Activated CD4-positive, alpha-beta T cell treated with anti-CD3 and anti-CD28 coated beads, Interleukin-2, amount 50 U/mL, for 4 hours (primary cell): ENCODE measurements around the gene CRACR2A.

Experiments
- DNase-seq, 2 experiments: peaks; one replicate each; pipeline ENCODE4 v3.0.0-alpha.2; 2020

CRACR2A gene

DNA sequence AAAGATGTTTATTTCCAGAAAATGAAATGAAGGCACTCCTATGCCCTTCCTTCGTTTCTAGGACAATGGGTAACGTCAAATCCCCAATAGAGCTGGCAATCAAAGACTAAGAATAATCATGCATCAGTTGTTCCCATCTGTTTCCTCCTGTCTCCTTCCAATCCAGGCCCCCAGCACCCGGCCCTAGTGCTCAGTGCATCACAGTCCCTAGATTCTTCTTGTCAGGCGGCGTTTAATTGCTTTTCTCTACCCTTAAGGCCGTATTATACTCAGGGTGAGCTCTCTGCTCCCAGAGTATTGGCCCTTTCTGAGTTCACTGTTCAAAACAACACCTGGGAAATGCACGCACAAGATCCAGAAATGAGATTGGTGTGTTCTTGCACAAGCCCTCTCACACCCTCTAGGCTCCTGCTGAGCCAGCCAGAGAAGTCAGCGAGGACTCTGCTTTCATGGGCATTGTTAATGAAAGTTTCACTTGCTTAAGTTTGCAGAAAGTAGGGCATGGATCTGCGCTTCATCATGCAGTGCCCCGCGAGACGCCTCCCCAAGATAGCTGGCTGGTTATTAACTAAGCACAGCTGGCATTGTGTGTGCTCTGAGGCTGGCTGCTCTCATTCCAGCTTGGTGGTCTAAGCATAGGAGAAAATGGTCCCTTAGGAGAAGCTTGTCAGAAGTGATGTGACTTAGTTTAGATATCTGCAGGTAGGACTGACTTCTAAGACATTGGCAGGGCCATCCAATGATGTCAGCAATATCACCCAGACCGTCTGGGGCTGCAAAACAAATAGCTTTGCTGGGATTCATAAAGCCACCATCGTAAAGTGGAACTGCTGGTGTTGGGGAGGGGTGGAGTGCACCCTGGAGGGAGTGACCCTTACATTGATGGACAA, 28.7 kb downstream of the CRACR2A start:
- DNase-seq: no peak

DNA sequence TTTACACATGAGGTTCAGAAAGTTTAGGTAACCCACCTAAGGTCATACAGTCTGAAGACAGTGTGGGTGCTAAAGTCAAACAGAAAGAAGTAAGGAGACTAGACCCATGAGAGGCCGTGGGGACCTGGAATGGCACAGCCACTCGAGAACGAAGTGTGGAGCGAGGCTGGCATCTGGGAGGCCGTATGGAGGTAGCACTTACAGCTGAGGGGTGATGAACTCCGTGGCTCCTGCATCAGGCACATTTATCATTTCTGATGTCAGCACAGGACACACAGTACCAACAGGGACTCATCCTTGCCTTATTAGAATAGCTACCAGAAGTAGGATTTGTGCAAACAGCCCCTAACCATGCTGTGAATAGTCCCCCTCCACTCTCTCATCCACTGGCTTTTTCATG, 30.5 kb downstream of the CRACR2A start:
- no peak for DNase-seq

GRCh38 chr12:3720772-3721171, 32.1 kb downstream of the CRACR2A start:
- DNase-seq: no peak

GRCh38 chr12:3718100-3718499, 34.8 kb downstream of the CRACR2A start:
- DNase-seq: no peak

GRCh38 chr12:3717283-3717898, 35.5 kb downstream of the CRACR2A start:
- no peak for DNase-seq

- no peak for DNase-seq
Measured at GRCh38 chr12:3715999-3716398, 36.9 kb downstream of the CRACR2A start.

GRCh38 chr12:3713947-3714346, 39.0 kb downstream of the CRACR2A start:
- DNase-seq: no peak

- DNase-seq: no peak
Measured at GRCh38 chr12:3713483-3713882, 39.4 kb downstream of the CRACR2A start.

DNA sequence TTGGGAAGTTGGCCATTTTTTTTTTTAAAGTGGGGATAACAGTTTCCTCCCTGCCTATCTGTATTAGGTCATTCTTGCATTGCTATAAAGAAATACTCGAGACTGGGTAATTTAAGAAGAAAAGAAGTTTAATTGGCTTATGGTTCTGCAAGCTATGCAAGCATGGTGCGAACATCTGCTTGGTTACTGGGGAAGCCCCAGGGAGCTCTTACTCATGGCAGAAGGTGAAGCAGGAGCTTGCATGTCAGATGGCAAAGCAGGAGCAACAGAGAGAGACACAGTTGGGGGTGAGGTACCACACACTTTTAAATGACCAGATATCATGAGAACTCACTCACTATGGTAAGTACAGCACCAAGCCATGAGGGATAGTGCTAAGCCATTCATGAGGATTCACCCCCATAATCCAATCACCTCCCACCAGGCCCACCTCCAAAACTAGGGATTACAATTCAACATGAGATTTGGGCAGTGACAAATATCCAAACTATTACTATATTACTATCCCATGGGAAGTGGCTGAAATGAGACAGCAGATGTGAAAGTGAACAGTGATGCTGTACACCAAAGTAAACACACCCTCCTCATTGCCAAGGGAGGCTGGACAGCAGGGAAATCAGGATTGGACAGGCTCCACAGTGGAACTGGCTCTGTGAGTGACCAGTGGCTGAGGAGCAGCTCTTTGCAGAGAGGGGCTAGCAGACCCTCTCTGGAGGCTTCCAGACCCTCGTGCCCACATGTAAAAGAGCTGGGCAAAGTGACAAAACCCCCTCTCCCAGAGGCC, 40.5 kb downstream of the CRACR2A start:
- DNase-seq: no peak

DNA sequence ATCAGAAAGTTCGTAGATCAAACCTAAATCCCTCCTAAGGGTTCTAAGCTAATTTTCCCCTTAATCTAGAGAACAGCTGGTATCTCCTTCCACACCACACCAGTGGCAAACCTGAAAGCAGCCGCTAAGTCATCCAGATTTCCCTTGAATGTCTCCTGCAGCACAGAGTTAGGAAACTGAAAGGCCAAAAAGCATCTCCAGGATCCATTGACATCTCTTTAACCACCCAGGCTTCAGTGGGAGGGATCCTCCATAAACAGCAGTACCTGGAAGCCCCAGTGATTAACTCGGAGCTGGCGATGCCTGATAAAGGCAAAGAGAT, 47.6 kb downstream of the CRACR2A start:
- DNase-seq: no peak

DNA sequence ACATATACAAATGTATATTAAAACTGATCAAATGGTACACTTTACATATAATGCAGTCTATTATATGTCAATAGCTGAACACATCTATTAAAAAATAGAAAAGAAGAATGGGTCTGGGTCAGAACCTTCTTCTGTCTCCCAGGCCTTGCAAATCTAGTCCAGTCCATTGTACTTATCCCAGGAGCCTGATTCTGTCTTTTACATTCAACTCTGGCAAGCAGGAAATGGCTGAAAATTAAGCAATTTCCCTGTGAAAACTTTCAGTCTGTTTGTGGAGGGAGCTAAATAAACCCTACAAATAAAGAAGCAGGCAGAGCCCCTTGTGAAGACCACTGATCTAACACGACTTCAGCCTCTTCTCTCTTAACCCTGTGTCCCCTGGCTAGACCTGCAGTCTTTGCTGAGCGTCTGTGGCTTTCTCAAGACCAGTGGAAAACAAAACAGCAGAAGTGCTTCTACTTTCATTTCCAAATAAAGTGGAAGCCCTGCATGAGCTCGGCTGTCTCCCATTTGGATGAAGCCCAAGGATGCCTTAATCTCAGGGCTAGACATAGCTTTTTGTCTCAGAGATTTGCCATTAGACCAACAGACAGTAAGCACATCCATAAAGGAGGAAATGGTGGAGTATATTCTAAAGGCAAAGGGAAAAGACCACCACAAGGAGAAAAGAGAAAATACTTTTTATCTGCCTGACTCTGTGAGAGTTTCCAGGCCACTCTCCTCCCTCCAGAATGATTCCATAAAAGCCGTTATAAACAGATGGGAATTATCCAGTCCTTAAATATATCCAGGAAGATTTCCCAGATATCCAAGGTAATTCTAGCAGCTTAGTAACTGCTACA, 48.2 kb downstream of the CRACR2A start:
- no peak for DNase-seq

- no peak for DNase-seq
Measured at GRCh38 chr12:3700861-3701260, 52.0 kb downstream of the CRACR2A start.

DNA sequence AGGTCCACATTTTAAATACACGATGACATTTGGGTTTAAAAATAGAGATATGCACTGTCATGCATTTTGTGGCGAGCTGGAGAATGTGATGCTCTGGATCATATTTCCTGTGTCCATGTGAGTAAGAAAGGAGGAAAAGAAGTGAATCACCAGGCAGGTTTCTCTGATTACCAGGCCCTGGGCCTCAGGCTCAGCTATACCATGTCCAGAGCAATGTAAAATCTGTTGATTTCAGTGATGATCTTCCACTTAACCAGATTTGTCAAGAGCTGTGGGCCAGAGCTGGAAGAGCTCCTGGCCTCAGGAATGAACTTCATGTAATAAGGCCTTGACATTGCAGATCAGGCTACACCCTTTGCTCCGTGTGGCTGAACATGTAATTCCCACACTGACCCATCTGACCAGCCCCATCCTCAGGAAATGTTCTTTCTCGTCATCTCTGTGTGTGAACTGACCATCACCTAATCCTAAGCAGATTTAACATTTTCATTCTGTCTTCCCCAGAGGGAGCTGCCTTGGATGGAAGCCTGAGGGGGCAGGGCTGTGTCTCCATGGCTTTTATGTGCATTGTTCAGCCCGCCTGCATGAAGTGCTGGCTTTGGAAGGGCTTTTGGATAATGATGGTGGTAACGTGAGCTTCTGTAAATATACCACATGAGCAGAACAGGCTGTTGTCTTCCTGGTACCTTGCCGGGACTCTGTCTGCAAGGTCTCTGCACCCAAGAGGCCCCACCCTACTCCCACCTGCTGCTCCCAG, 54.5 kb downstream of the CRACR2A start:
- no peak for DNase-seq

DNA sequence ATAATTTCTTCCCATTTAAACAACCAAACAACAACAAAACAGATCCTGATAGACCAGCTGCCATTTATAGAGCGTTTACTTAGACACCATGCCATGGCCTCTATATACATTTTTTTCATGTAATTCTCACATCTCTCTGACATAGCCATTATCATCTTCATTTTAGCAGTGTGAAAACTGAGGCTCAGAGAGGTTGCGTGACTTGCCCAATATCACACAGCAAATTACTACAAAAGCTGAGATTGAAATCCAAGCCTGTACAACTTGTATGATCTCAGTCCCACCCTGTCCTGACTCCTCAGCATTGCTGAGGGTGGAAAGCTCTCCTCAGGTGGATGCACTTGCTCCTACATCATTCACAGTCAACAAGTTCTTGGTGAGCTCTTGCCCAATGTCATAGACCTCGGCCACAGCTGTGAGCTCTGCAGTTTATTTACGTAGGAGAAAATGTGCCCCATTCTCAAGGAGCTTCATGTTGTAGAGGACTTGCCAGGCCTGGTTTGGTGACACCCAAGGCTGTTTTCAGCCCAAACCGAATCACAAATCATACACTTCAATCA, 55.5 kb downstream of the CRACR2A start:
- no peak for DNase-seq

DNA sequence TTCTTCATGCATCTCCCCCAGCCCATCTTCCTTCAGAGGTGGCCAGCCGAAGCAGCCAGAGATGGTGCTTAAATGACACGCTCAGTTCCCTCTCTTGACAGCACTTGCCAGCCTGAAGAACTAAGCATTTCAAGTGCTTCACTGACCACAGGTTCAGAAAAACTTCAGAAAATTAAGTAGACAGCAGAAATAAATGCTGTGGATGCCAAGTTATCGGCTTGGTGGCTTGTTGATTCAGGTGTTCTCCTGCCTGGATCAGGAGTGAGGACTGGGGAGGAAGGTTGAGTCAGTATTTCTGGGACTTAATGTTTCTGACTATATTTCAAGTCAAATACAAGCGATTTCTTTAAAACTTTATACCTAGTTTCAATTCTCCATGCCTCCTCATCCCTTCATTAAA, 58.2 kb downstream of the CRACR2A start:
- no peak for DNase-seq

DNA sequence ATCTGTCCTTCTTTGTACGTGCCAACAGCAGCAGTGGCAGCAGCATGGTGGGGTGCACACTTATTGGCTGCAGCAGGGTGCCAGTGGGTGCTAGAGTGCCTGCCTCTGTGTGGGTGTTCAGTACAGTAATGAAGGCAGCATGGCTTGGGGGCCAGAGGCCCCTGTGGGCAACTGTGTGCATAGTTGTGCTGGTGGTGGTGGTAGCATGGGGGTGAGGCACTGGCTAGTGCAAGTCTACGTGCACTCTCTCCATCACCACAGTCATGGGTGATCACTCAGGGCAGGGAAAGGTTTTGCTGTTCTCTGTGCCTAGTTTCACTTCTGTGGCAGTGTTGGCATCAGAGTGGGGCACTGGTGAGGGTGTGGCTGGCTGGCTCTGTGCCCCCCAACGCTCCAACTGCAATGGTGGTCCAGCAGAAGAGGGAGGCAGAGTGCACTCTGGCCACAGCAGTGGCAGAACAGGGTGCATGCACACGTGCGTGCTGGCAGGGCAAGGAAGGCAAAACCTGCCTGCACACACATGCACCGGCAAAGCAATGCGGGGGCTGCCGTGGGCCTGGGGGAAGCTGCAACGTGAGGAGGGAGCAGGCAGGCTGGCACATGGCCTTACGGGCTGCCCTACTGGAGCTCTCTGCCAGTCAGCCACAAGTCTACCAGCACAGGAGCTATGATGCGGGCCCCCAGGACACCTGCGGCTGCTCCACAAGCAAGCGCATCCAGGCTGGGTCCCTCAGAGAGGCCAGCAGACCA, 60.1 kb downstream of the CRACR2A start:
- DNase-seq: no peak

DNA sequence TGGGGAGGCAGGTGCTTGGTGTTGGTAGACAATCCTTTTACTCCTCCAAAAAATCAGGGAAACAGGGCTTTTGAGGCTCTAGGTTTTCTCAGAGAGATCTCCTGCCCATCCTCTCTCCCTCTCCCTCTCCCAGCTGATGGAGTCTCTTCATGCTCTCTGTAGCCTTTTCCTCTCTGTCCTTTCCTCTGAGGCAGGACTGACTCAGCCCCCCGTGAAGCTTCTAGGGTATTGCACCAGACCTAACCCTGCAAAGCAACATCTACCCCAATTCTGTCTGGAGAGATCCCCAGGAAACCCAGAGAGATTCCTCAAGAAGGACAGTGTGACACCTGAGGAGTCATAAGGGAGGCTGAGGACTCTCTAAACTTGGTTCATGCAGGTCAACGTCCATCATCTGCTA, 66.4 kb downstream of the CRACR2A start:
- no peak for DNase-seq

DNA sequence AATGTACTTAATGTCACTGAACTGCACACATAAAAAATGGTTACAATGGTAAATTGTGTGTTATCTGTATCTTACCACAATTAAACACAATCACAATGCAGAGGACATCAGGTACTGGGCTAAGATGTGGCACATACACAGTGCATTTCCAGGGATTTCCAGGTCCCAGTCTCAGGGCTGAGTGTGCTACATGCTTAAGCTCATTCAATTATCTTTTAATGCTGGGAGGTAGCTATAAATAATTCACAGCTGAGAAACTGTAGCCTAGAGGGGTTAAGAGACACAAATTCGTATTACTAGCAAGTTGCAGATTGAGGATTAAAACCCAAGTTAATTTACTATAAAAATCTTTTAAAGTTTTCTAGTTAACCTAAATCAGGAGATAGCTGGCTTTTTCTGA, 67.1 kb downstream of the CRACR2A start:
- DNase-seq: no peak

DNA sequence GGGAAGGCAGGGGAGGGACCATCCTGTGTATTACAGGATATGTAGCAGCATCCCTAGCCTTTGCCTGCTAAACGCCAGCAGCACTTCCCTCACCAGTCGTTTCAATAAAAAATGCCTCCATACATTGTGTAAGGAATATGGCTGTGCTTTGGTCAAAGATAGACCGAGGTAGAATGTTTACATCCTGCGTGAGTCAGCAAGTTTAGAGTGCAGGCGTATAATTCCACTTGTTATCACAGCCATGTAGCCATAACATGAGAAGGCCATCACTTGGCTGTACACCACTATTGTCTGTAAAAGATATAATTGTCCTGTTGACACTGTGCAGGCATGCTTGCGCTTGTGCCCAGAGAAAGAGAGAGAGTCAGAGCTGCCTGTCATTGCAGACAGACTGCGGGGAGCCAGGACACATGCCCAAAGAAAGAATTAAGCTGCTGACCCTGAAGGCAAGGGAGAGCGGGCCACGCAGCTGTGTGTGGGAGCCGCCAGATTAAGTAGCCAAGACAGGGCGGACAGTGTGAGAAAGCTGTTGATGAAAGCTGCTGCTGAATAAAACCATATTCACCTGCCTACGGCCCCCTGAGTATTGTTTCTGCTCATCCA, 68.4 kb downstream of the CRACR2A start:
- no peak for DNase-seq

GRCh38 chr12:3683670-3684069, 69.2 kb downstream of the CRACR2A start:
- DNase-seq: no peak

DNA sequence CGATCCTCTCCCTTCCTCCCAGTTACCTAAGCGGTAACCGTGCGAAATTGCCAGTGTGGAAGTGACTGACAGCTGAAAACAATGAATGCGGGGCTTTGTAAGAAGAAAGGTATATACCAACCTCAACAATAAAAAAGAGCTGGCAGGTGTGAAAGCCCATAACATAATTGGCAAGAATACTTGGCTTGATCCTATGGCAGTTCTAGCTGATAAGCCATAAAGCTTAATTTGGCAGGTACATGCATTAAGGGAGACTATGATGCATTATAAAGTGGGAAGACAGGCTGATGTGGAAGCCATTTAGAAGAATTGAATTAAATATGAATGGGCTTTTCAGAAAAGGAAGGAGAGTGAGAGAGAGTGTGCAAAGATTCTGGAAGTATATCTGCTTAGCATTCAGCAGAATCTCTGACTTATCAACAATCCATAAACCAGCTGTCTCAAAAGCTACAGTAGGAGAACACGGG, 71.3 kb downstream of the CRACR2A start:
- DNase-seq: no peak
